ENCODE data around the gene GDF2.

The GDF2 gene

GRCh38 chr10:47368431-47369180 lies 46.4 kb downstream of the GDF2 start:
- no peak for DNase-seq (ENCODE audit: low read depth in 2 of 2)

GRCh38 chr10:47369251-47369894 lies 47.1 kb downstream of the GDF2 start:
- no peak for DNase-seq (ENCODE audit: low read depth in 2 of 2)

GRCh38 chr10:47370015-47370767 lies 47.9 kb downstream of the GDF2 start:
- DNase-seq (ENCODE audit: low read depth in 2 of 2) = no peak

- DNase-seq (ENCODE audit: low read depth in 2 of 2) = no peak
Measured at GRCh38 chr10:47370878-47371277, 48.6 kb downstream of the GDF2 start.

GRCh38 chr10:47371629-47372485 lies 49.6 kb downstream of the GDF2 start:
- DNase-seq (ENCODE audit: low read depth in 2 of 2) = no peak

GRCh38 chr10:47372726-47373125 lies 50.5 kb downstream of the GDF2 start:
- DNase-seq (ENCODE audit: low read depth in 2 of 2) = no peak

- DNase-seq (ENCODE audit: low read depth in 2 of 2) = no peak
Measured at GRCh38 chr10:47374611-47375536, 52.6 kb downstream of the GDF2 start.

- no peak for DNase-seq (ENCODE audit: low read depth in 2 of 2)
Measured at GRCh38 chr10:47376522-47377220, 54.4 kb downstream of the GDF2 start.
